Caco-2 (cell line): Measurements from ENCODE around the gene FAM13A. TPM values are rescaled to one million over a fixed set of nuclear protein-coding genes. Genes with fewer than 3 reads are reported as not detected.
A peak's percentile ranks its signal among the peaks of the same experiment; 100 is the strongest.
"Not testable (repeated sequence)": the region's sequence is repeated elsewhere in the genome, so short reads cannot be mapped to it uniquely, and the experiment has no call there.

Experiments
- BruUV-seq: library from RNA; stranded (reverse); fragments of 400-500 nt; replicated peaks from 2 replicates; lab custom pipeline; 2021; lab: Mats Ljungman, UMichigan
- CTCF ChIA-PET: fragments of 300-600 bp; sonication (Branson Sonifier 250); formaldehyde crosslinking; loops from one replicate; lab custom pipeline; 2022; ENCODE audit warnings: antibody characterized with exemption; lab: Charles Lee
- POLR2A ChIA-PET: fragments of 300-600 bp; sonication (Branson Sonifier 250); formaldehyde crosslinking; loops from one replicate; lab custom pipeline; 2022; ENCODE audit warnings: antibody characterized with exemption; lab: Charles Lee
- DNase-seq, 2 experiments: peaks; one replicate each; pipeline versions ENCODE4 v3.0.0 to v3.0.0-alpha.2; 2020 to 2022
- H3K27me3 ChIP-seq: replicated peaks from 2 replicates; pipeline ENCODE4 v1.6.0; 2011; ENCODE audit warnings: low read length; ENCODE audit not compliant: control insufficient read depth, insufficient read depth
- H3K36me3 ChIP-seq: 2 replicates; pipeline ENCODE4 v1.5.1; 2011; ENCODE audit warnings: low read length; ENCODE audit not compliant: control insufficient read depth, insufficient read depth
- H3K4me1 ChIP-seq: fragments of 250-450 bp; sonication (Bioruptor Pico); 2 replicates; pipeline ENCODE4 v1.5.1; 2020; ENCODE audit warnings: mild to moderate bottlenecking
- H3K4me3 ChIP-seq: 2 replicates; pipeline ENCODE4 v1.5.1; 2011; ENCODE audit warnings: low read depth, mild to moderate bottlenecking, control low read depth, low read length
- H3K9me3 ChIP-seq: fragments of 250-450 bp; sonication (Bioruptor Pico); 2 replicates; pipeline ENCODE4 v1.5.1; 2020; ENCODE audit warnings: mild to moderate bottlenecking, moderate library complexity
- H3K27ac Mint-ChIP-seq: one replicate; pipeline ENCODE4 v1.8.0; 2022; ENCODE audit warnings: mixed read lengths; ENCODE audit not compliant: unreplicated experiment
- H3K27me3 Mint-ChIP-seq: one replicate; pipeline ENCODE4 v1.8.0; 2022; ENCODE audit warnings: mixed read lengths; ENCODE audit not compliant: insufficient read depth, unreplicated experiment
- H3K36me3 Mint-ChIP-seq: one replicate; pipeline ENCODE4 v1.8.0; 2022; ENCODE audit warnings: mild to moderate bottlenecking, mixed read lengths; ENCODE audit not compliant: insufficient read depth, unreplicated experiment
- H3K4me1 Mint-ChIP-seq: one replicate; pipeline ENCODE4 v1.8.0; 2022; ENCODE audit warnings: low read depth, mixed read lengths; ENCODE audit not compliant: unreplicated experiment
- H3K4me3 Mint-ChIP-seq: one replicate; pipeline ENCODE4 v1.8.0; 2022; ENCODE audit warnings: mild to moderate bottlenecking, moderate library complexity, mixed read lengths; ENCODE audit not compliant: unreplicated experiment
- H3K9me3 Mint-ChIP-seq: one replicate; pipeline ENCODE4 v1.8.0; 2022; ENCODE audit warnings: mixed read lengths; ENCODE audit not compliant: unreplicated experiment
- CTCF ChIP-seq, 2 experiments: fragments of 200-600 bp in 1 of 2; IDR thresholded peaks; 1 replicate in 1 of 2; 2 replicates in 1 of 2; pipeline versions ENCODE4 v1.5.1 to v1.8.0; 2011 to 2022; ENCODE audit warnings: antibody characterized with exemption in 1 of 2, control low read depth in 1 of 2, inconsistent platforms in 1 of 2, low read depth in 1 of 2, low read length in 1 of 2, mild to moderate bottlenecking in 1 of 2, moderate library complexity in 1 of 2; ENCODE audit not compliant: insufficient read depth in 1 of 2, severe bottlenecking in 1 of 2, unreplicated experiment in 1 of 2
- intact Hi-C: fragments of 100-400 bp; cut with micrococcal nuclease; formaldehyde crosslinking; loops from one replicate; pipeline ENCODE4 v1.10.0; 2022; ENCODE audit not compliant: unreplicated experiment
- total RNA-seq: library from RNA; stranded (reverse); gene quantifications from 2 replicates; pipeline ENCODE4 v1.2.3, GENCODE V29; 2022

FAM13A gene
- total RNA-seq, 1 experiment from 2014 or later: 11.0 TPM

DNA sequence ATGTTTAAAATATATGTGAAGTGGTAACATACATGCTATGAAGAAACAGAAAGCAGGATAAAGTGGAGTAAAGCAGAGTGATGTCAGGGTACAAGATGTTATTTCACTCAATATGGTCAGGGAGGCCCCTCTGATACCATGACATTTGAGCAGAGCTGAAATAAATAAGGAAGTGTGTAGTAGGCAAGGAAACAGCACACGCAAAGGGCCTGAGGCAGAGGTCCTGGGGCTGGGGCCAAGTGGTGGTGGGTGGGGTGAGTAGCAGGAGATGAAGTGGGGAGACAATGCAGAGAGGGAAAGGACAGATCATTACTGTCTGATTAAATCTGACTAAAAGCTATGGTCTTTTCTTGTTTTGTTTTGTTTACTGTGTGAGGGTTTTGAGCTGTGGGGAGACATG, 61.1 kb downstream of the FAM13A start:
- no peak for TF ChIP-seq CTCF (IDR thresholded peaks at IDR 0.05; ENCODE audit: insufficient read depth in 1 of 2, low read depth in 1 of 2, low read length in 1 of 2, severe bottlenecking in 1 of 2, unreplicated experiment in 1 of 2)
- Mint-ChIP-seq H3K4me1 (peaks cover 8% of the 10 kb centered on the region), H3K27me3 (no peaks in the 10 kb centered on the region), H3K27ac (no peak overlapping the region), H3K36me3 (no peaks in the 10 kb centered on the region), H3K9me3 (no peaks in the 10 kb centered on the region), H3K4me3 (no peak overlapping the region)
- no TSS peak for BruUV-seq
- ChIA-PET CTCF (no interaction called here), POLR2A (no interaction called here)
- no peak for DNase-seq
- H3K36me3 ChIP-seq: no peaks in the 10 kb centered on the region
- intact Hi-C loops: no loop called here
- H3K4me3 ChIP-seq: no peak overlapping the region
- H3K9me3 ChIP-seq: no peaks in the 10 kb centered on the region
- no peaks in the 10 kb centered on the region for H3K27me3 ChIP-seq
- peaks cover 15% of the 10 kb centered on the region for H3K4me1 ChIP-seq

- POLR2A ChIA-PET, H3K27ac Mint-ChIP-seq, H3K4me1 Mint-ChIP-seq, H3K4me3 ChIP-seq, DNase-seq, H3K27me3 ChIP-seq, H3K36me3 Mint-ChIP-seq, BruUV-seq, H3K27me3 Mint-ChIP-seq, intact Hi-C loops, H3K36me3 ChIP-seq, H3K4me3 Mint-ChIP-seq, H3K9me3 ChIP-seq, CTCF ChIA-PET, H3K9me3 Mint-ChIP-seq: not testable (repeated sequence)
- peaks cover 15% of the 10 kb centered on the region for H3K4me1 ChIP-seq
Observed at GRCh38 chr4:88995257-88995656, 61.7 kb downstream of the FAM13A start.

DNA sequence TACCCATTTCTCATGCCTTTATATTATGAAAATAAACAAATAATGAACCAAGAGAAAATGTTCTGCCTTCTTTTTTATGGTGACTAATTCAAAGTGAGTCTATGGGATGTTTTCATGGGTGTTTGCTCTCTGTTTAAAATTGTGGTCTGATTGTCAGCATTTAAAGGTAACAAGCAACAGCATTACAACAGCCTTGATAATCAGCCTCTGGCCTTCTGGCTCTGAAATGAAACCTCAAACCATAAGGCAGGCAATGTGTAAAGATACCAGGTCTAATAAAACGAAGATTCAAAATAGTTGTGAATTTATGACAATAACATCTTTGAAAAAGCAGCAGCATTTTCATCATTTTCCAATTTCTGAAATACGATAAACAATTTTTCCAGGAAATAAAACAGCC, 63.7 kb downstream of the FAM13A start:
- no peaks in the 10 kb centered on the region for H3K9me3 Mint-ChIP-seq
- DNase-seq: no peak
- no peak overlapping the region for H3K27ac Mint-ChIP-seq
- intact Hi-C loops: no loop called here
- H3K4me1 Mint-ChIP-seq: peaks cover 8% of the 10 kb centered on the region
- Histone ChIP-seq H3K9me3 (no peaks in the 10 kb centered on the region), H3K4me3 (no peak overlapping the region), H3K27me3 (no peaks in the 10 kb centered on the region), H3K36me3 (no peaks in the 10 kb centered on the region), H3K4me1 (peaks cover 5% of the 10 kb centered on the region; the same call in 1 of the 2 replicates)
- no TSS peak for BruUV-seq
- no peaks in the 10 kb centered on the region for H3K36me3 Mint-ChIP-seq
- ChIA-PET POLR2A (no interaction called here), CTCF (no interaction called here)
- H3K4me3 Mint-ChIP-seq: no peak overlapping the region
- H3K27me3 Mint-ChIP-seq: no peaks in the 10 kb centered on the region
- TF ChIP-seq CTCF (IDR thresholded peaks at IDR 0.05; ENCODE audit: insufficient read depth in 1 of 2, low read depth in 1 of 2, low read length in 1 of 2, severe bottlenecking in 1 of 2, unreplicated experiment in 1 of 2): no peak

- intact Hi-C loops: no loop called here
- Mint-ChIP-seq H3K9me3 (no peaks in the 10 kb centered on the region), H3K4me3 (no peak overlapping the region), H3K36me3 (no peaks in the 10 kb centered on the region), H3K4me1 (peaks cover 8% of the 10 kb centered on the region), H3K27ac (peak overlapping the region; percentile 17), H3K27me3 (no peaks in the 10 kb centered on the region)
- BruUV-seq: no TSS peak
- Histone ChIP-seq H3K9me3 (no peaks in the 10 kb centered on the region), H3K4me3 (no peak overlapping the region), H3K27me3 (no peaks in the 10 kb centered on the region), H3K36me3 (no peaks in the 10 kb centered on the region), H3K4me1 (peaks cover 5% of the 10 kb centered on the region; the same call in 1 of the 2 replicates)
- no peak for TF ChIP-seq CTCF (IDR thresholded peaks at IDR 0.05; ENCODE audit: insufficient read depth in 1 of 2, low read depth in 1 of 2, low read length in 1 of 2, severe bottlenecking in 1 of 2, unreplicated experiment in 1 of 2)
- ChIA-PET CTCF (no interaction called here), POLR2A (no interaction called here)
- no peak for DNase-seq
Observed at GRCh38 chr4:88991746-88992145, 65.2 kb downstream of the FAM13A start.
